NOMO-1 treated with dmso at 0.1 percent for 144 hours (cell line): ENCODE results near the gene AMDHD1.
A peak's percentile ranks its signal among the peaks of the same experiment; 100 is the strongest.

Experiments
- DNase-seq: peaks from one replicate; lab custom pipeline; 2025; ENCODE audit not compliant: unreplicated experiment; lab: John Stamatoyannopoulos, UW

AMDHD1 gene

DNA sequence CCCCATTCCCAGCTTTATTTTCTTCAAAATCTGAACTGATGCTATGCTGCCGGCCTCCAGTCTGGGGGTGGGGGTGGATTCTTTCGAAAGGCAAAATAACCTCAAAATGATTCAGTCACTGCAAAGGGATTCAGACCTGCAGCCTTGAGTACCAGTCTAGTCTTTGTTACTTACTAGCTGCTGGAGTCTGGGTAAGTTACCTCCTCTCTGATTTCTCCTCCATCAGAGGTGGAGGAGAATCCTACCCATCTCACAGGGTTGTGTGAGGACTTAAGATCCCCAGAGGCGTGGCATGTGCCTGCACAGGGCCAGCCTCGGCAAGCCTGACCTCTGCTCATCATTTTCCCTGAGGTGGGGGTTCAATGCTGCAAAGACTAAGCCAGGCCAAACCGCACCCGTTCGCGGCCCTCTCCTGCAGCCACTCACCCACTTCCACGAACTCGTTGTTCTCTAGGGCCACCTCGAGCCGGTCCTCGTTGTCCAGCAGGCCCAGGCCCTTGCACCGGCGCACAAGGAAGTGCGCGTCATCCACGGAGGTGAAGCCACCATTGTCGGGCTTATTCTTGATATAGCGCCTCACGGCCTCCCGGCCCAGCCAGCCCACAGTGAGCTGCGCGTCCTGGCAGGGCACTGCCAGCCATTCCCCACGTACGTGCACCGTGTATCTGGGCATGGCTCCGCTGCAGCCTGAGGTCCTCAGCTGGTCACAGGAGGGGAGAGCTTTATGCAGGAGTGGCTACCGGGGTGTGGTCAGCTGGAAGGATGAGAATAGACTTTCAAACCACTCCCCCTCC lies 52.3 kb downstream of the AMDHD1 start:
- no peak for DNase-seq

- peak; percentile 75 for DNase-seq
Measured at GRCh38 chr12:95996034-95996658, 53.0 kb downstream of the AMDHD1 start, which contains the start of gene HAL. Gene HAL (minus strand): TSS chr12:95996344. CDS start chr12:95995910, 434 bp downstream.

DNA sequence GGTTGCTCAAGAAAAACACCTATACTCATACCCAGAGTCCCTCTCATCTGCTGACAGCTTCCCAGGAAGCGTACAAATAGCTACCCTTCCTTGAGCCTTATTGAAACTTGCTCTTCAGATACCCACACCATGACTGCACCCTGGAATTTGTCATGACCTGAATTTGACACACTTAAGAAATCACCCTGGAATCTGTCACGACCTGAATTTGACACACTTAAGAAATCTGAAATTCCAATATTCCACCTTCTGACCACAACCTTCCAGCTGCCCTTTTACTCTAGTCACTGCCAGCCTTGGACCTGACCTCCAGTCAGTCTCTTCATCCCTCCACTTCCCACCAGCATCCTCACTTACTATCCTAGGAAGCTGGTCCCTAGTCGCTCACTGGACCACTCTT lies 54.1 kb downstream of the AMDHD1 start:
- no peak for DNase-seq

DNA sequence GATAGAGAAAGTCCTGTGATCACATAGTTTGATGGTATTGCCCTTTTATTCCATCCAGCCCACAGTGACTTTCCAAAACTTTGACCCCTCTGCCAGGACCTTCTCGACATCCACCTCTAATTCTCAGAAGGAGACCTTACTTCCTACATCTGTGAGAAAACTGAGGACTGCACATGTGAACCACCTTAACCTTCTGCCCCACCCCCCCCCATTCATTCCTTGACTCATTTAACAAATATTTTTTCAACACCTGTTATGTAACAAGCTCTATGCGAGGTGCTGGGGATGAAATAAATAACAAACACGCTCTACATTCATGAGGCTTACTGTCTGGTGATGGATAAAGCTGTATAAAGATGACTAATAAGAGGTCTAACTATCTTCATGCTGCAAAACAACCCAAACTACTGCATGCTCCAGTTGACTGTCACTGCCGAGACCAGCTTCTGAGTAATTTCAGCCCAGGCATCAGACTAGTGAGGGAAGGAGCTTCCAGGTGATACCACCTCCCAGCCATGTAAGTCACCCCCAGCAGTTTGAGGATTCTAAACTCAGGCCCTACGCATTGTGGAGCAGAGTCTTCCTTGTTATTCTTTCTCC lies 54.9 kb downstream of the AMDHD1 start:
- no peak for DNase-seq

GRCh38 chr12:95998611-95999286 lies 55.6 kb downstream of the AMDHD1 start:
- DNase-seq = peak; percentile 65

- DNase-seq = no peak
Measured at GRCh38 chr12:95999484-95999883, 56.4 kb downstream of the AMDHD1 start.

DNA sequence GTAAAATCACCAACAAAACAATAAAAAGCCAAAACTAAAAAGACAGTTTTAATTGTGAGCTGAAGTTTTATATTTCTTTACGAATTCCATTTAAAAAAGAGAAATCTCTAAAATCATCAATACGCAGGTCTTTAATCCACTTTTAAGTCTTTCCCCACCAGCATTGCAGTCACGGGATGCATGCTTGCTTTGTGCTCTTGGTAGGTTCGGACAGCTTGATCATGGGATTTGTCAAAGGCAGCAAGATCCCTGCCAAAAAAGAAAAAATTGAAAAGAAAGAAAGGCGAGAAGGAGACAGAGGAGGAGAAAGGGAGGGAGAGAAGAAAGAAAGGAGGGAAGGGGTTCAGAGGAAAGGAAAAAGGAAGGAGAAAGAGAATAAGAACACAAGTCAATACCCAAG lies 57.7 kb downstream of the AMDHD1 start:
- DNase-seq = no peak

- DNase-seq = no peak
Measured at GRCh38 chr12:96006727-96007126, 63.6 kb downstream of the AMDHD1 start.

DNA sequence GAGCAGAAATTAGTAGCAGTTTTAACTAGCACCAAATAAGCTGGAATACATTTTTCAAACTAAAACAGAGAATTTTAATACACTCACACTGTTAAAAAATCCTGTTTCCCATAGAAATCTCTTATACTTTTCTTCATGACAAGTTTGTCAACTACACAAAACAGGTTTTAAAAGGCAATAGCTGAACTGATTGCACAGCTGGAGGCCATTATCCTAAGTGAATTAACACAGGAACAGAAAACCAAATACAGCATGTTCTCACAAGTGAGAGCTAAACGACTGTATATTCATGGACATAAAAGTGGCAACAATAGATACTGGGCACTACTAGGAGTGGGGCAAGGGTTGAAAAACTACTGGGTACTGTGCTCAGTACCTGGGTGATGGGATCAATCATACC lies 64.6 kb downstream of the AMDHD1 start:
- no peak for DNase-seq

DNA sequence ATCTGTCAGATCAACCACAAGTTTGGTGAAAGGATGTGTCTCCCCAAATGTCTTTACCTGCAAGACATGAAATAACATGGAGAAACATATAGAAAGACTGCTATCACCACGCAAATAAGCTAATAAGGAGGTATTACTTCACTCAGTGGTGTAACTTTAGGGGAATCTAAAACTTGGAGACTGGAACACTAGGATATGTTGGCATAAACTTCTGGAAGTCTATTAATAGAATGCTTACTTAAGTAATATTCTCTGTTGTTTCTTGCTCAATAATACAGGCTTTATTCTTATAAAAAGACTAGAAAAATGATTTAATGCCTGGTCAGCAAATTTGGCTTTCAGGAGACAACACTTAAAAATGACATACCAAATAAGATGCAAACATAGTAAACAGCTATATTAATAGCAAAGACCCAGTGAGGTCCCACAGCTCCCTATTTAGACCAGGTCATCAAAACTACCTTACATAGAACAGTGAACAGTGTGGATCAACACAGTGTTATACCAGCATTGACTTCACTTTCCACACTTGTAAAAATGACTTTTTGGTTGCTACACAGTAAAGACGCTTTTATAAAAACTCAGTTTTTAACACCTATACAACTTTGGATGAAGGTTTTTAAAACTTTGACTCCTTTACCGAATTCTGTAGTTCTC lies 71.9 kb downstream of the AMDHD1 start:
- DNase-seq = no peak

GRCh38 chr12:96015672-96016071 lies 72.5 kb downstream of the AMDHD1 start:
- DNase-seq = no peak
